HG02678 (cell line): ENCODE data around the gene SNAP25.
A peak's percentile ranks its signal among the peaks of the same experiment; 100 is the strongest.

ENCODE experiments used
- ATAC-seq: cut with Tn5 transposase; IDR thresholded peaks from one replicate; pipeline ENCODE4 v1.9.1; 2021; ENCODE audit warnings: mild to moderate bottlenecking, moderate library complexity; ENCODE audit not compliant: unreplicated experiment

SNAP25 gene

DNA sequence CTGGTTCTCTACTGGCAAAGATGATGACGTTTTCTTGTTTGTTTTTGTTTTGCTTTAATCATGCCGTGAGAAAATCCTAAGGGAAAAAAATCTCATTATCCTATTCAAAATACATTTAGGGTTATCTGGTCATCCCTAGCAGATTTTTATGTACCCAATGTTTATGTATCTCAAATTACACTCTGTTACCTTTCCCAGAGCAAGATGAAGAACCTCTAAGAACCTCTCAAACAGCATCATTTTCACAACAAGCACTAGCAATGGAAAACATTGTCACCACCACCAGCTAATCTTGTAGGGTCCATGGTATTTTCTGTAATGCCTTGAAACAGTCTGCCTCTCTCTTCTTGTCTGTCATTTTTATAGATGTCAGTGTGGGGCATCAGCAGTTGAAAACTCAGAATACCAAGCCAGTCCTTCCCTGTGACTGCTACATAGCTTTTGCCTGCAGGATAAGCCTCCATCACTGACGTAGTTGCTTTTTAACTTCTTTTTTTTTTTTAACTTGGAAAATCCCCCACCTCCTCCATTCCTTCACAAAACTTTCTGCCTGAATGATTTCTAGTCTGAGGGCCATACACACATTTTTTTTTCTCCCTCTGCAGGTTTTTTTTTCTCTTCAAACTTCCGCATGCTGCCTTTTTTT, 2.4 kb upstream of the SNAP25 start:
- ATAC-seq, result no peak

DNA sequence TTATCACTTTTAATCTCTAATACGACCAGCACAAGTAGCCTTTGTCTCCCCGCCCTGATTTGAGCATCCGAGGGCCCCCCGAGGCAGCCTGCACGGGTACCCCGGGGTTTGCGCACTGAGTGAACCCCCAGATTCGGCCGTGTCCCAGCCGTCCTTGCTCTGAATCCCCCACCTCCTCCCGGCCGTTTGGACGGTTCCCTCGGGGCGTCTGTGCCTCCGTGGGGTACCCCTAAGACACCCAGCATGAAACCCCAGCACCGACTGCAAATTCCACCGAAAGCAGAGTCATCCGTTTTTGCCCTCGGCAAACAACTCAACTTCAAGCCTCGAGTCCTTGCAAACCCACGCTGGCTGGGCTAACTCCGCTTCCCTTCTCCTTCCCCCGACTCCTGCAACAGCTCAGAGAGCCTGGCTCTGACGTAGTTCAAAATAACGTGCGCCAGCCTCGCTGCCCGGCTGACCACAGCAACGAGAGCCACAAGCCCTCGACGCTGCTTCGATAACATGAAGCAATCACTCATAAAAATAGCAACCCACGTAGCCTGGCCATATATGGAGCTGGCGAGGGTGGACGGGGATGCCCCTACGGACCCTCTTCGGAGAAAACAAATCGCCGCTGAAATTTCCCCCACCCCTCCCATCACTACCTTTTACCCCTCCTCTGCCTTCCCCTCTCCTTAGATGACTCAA, 764 bp upstream of the SNAP25 start:
- no peak for ATAC-seq

DNA sequence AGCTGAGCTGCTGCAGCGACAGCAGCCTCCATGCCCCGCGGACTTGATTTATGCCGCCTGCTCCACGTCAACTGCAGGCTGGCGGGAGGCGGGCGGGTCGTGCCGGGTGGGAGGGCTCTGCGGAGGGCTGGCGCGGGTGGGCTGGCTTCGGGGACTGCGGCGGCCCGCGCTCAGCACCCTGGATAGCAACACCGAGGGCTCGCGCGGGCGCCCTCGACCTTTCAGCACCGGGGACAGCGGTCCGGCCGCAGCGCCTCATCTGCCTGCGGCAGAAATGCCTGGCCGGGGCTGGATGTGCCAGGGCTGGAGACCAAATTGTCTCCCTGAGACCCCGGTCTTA, 792 bp downstream of the SNAP25 start:
- peak; percentile 77 for ATAC-seq

DNA sequence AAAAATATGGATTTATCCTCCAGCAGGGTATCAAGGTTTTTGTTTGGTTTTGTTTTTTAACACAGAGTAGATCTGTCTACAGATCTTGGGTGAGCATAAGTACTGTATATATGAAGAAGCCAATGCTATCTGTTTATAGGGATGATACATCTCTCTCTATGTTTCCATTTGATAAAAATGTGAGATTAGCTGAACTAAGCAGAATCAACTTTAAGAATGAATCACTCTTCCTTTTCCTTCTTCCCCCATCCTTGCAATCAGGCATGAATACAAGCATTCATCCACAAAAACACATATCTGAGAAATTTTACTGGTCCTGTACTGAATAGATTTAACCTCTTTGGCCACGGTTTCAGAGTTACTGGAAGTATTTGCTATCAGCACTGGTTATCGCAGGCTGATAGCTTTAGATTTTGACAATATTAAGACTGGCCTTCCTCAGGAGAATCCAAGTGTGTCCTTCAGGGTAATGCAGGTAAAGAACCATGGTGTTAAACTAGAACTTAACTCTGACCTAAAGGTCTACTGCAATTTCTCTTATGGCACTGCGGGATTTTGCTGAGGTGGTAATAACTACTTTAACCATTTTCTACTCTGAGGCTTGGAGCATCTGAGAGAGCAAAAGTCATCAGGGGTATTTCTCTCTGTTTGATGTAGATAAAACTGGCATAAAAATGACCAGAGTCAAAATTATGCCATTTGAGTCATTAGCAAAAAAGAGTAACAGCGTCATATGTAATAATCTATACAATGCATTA, 1.5 kb downstream of the SNAP25 start:
- ATAC-seq, result no peak

DNA sequence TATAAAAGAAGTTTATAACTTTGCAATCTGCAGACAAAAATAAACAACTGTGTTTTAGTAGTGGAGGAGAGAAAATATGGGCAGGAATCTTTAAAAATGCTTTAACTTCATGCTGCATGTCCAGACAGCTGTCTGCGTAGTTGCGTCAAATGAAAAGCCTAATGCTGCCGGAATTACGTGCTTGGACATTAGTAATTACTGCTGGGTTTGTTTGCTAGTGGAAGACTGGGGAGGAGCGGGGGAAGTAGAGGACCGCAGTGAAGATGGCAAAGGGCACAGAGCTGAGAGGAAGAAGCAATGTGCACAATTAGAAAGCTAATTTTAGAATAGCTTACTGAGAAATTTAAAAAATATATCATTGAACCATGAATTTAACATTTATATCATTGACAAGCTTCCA, 2.4 kb downstream of the SNAP25 start:
- ATAC-seq, result no peak

DNA sequence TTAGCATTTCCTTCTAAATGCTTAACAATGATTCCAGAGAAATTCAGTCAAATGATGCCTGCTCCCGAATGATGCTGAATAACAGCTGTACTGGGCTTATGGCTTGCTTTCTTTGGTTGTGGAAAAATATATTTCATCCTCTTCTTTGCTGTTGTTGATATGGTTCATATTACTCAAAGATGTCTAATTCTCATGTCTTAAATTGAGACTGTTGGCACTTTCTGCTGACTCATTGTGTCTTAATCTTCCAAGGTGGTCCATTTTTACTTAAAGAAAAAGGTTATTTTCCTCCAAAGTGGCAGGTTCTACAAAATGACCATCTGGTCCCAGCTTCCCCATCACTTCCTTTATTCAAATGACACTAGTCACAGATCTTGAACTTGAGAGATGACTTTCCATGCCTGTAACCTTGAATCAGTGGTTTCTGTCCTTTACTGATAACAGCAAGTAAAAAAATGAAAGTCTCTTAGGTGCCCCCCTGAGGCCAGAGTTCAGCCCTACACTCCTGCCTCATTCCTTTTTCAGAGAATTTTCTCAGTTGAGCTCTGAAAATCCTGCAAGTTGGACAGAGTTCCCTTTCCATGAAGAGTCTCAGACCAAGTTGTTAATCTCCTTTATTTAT, 6.9 kb downstream of the SNAP25 start:
- no peak for ATAC-seq

DNA sequence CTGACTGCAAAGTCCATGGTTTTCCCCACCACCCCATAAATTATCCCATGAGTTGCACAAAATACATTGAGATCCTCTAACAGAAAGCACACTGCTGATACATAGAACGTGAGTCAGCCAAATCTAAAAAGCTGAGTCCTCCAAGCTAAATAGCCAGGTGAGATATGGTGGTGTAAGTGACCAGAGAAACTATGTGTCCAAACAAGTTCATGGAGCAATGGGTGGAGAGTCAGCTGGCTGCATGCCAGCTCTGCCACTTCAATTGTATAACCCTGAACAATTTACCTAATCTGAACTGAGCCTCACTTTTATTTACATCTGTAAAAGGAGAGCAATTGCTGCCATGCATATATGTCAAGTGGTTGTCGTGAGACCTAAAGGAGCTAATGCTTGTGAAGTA, 9.7 kb downstream of the SNAP25 start:
- ATAC-seq, result no peak

DNA sequence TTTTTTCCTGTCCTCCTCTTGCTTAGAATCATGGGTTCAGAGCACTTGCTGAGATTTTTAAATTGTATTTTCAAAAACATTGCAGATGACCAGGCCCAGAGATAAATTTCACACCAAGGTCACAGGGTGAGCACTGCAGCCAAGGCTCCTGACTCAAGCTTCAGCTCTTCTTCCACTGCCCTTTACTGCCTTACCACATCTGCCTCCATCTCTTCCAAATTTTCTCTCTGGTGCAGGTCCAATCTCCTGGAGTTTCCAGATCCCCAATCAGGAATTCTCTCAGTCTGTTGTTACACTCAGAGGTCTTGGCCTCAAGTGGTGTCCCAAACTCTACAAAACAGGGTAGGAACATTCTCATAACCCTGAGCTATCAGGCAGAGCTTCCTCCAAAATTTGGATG, 12.7 kb downstream of the SNAP25 start:
- ATAC-seq, result no peak

DNA sequence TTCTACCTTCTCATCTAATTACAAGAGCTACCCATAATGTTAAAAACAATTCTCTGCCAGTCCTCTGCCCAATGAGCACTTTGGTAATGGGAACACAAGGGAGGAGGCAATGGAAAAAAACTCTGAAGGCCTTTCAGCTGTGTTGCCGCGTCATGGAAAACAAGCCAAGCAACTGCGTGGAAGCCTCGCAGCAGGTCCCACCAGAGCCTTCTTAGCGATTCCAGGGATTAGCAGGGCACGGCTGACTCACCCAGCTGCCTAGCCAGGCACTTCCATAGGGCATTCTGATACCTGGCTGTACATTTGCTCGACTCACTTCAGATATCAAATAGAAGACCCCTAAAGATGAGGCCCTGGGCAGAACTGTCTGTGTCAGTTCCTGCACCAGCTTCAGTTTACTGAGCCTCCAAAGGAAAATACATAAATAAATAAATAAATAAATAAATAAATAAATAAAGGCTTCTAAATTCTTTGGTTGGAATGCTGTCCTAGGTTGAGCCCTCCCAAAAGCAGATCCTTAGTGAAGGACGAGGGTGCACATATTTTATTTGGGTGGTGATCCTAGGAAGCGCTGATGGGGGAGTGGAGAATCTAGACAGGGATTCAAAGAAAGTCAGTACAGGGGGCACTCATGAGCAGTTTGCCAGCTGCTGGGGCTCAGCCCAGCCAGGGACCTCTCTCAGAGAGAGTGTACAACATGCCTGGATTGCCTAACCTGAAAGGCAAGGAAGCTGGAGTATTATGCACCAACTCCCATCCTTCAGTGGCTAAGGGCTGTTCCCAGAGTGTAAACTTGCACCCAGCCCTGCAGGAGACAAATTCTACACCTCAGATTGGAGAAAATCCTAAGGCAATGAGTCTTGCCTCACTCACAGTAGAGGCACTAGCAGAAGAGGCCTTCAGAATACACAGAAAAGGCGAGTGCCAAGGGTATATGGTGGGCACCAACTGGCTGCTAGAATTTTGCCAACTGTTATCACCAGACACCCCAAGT, 18.2 kb downstream of the SNAP25 start:
- no peak for ATAC-seq

DNA sequence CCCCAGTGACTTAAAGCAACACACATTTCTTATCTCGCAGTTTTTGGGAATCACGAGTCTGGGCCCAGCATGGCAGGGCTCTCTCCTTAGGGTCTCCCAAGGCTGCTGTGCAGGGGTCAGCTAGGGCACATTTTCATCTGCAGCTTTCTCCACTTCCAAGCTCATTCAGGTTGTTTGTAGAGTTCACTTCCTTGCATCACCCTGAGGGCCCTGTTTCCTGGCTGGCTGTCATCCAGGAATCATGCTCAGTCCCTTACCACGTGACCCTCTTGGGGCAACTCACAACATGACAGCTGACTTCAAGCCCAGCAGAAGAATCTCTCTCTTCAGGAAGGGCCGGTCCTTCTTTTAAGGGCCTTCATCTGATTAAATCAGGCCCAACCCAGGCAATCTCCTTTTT, 21.3 kb downstream of the SNAP25 start:
- ATAC-seq, result no peak

DNA sequence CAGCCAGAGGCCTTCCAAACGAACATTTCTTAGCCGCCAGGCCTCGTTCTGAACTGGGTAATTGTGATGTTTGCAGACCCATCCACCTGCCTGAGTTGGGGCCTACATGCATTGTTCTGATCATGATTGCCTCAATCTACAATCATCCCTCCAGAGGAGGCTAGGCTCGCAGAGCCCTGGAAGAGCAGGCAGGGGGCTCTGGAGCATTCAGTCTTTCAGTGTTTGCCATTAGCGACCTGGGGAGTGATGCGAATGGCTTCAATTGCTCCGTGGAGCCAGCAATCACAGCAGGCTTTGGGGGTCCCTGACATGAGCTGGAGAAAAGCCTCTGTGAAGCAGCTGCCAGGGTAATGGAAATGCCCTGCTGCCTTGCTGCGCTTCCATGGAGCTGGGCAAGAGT, 22.0 kb downstream of the SNAP25 start:
- no peak for ATAC-seq

DNA sequence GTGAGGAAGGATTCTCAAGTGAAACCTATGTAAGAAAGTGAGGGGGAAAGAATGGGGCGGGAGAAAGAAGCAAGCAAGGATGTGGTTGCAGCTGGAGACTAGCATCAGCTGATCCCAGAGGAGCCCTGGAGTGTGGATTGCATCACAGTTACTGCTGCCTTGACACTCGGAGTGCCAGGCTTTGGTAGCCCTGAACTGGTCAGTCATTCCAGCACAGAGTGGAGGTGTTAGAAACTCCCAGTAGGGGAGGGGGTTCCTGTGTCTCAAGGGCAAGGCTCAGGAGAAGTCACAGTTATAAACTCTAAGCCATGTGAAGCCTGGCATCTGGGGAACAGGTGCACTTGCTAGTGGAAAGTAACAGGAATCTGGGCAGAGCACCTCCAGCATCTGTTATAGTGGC, 23.5 kb downstream of the SNAP25 start:
- ATAC-seq, result no peak

DNA sequence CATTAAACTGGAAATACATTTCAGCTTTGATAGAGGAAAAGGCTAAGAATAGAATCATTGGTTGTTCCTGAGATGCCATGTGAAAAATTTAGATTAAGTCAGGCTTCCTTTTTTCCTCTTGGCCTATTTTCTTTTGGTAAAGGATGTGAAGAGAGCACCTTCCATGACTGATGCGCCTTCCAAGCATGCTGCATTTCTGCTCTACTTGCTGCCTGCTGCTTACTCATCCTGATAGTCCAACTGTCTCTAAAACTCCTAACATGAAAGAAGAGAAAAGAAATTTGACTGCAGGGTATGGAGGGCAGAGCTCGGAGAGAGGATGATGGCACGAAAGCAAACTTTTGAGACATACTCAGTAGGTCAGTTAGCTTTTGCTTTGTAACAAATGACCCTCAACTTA, 28.8 kb downstream of the SNAP25 start:
- no peak for ATAC-seq

DNA sequence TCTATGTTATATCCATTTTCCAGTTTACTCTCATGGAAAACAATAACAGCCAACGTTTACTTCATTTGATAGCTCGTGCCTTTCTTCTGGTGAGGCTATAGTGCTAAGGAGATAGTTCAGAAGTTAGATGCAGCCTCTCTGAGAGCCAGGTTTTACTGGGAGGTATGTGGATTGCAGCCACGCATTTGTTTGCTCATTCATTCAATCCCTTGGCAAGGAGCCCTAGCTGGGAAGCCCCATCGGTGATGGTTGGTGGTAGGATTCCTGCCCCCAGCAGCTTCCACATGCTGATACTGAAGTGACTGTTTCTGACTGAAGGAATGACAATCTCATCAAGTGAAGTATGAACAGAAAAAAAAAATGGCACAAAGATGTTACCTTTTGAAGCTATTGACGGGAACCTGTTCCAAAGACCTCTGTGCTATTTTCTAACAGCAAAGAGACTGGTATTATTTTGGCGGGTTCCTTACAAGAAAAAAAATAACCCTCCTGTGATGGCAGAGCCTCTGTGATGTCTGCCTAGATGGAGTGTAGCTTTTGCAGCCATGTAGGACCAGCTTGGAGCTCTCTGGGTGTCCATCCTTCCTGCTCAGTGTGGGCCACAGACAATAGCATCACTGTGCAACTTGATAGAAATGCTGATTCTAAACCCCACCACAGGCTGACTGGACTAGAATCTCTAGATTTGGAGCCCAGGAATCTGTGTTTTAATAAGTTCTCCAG, 30.6 kb downstream of the SNAP25 start:
- no peak for ATAC-seq

DNA sequence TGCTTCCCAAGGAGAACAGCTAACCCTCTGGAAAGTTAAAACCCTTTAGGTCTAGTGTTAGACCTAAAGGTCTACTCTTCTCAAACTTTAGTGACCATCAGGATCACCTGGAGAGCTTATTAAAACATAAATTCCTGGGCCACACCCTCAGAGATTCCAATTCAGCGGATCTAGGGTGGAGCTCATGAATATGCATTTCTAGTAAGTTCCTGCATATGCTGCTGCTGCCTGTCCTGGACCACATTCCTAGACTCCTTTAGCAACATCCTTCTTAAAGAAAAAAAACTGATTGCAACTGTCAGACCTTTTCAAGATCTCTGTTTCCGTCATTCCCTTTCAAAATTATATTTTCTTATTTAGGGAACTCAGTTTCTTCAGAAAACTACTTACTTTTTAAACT, 31.2 kb downstream of the SNAP25 start:
- ATAC-seq, result no peak

DNA sequence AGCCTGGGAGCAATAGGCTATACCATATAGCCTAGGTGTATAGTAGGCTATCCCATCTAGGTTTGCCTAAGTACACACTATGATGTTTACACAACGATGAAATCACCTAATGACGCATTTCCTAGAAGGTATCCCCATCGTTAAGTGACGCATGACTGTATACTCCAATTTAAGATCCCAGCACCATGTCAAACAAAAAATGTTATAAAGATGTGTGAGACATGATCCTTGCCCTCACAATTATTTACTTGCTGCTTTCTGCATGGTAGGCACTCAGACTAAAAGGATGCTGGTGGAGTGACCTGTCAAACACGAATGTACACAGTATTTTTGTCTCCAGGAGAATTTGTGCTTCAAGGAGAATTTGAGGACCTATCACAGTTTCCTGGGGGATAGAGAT, 32.3 kb downstream of the SNAP25 start:
- ATAC-seq, result no peak

DNA sequence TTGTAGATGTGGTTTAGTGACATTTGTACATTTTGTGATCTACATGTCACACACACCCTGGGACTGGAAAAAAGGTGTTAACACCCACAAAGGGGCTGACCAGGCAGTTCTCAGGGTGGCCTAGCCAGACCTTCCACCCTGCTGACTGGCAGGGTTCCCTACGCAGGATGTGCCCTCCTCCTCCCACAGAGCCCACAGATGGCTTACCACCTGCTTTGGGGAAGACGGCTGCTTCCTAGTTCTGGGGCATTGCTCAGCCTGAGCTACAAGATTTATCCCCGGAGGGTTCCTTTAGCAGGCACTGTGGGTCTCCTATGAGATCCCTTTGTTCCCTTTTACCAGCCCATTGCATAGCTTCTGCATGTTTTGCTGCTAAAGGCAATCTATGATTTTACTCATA, 35.1 kb downstream of the SNAP25 start:
- ATAC-seq, result no peak

DNA sequence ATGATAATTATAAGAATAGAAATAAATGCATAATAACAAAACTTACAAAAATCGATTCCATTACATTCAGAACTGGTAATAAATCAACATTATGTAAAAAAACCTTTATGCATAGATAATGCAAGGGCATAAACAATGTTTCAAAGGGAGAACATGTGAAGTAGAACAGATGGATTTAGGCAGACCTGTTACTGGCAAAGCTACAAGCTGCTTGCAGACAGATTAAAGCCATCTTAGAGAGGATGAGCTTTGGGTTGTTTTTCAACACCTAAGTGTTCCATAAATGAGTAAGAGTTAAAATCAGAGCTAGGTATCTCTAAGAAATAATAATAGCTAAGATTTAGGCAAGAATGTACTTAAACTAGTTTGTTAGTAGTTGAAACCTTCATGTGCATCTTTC, 37.2 kb downstream of the SNAP25 start:
- no peak for ATAC-seq

DNA sequence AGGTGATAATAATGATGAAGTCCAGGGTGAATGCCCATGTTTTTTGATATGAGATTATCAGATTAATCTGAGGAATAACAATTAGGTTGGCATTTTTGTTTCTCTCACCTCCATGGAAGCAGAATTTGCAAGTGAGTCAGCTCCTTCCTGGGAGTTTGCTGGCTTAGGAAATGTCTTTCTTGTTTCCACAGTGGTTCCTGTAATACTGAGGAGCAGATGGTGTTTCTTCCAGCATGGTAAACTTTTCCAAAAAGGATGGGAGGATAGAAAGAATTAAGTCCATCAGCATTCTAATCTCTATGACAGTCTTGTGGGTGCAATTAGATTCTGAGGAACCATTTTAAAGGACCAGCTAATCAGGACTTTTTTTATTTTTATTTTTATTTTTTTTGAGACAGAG, 40.5 kb downstream of the SNAP25 start:
- ATAC-seq, result no peak

DNA sequence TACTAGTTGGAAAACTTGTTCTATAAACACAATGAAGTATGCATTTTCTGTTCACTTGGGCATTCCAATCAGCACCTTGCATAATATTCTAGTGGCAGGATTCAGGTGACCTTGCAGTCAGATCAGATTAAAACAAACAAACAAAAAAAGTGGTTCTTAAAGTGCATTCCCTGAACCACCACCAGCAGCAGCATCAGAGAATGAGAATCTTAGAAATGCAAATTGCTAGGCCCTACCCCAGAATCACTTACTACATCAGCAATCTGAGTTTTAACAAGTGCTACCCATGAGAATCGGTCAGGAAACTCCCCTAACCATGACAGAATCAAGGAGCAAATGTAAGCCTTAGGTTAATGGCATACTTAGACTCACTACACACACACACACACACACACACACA, 41.7 kb downstream of the SNAP25 start:
- ATAC-seq, result no peak
